GM20000 (cell line): ENCODE data around the gene ARMH1.

Source experiments
- DNase-seq: peaks from one replicate; pipeline ENCODE4 v3.0.0; 2012; ENCODE audit warnings: low spot score
- TF ChIP-seq, protein P1 (sequence below): IDR thresholded peaks from 2 replicates; pipeline ENCODE4 v1.5.1; 2012; ENCODE audit warnings: mild to moderate bottlenecking, control low read depth; ENCODE audit errors: extremely low read depth, missing control alignments

The ARMH1 gene

DNA sequence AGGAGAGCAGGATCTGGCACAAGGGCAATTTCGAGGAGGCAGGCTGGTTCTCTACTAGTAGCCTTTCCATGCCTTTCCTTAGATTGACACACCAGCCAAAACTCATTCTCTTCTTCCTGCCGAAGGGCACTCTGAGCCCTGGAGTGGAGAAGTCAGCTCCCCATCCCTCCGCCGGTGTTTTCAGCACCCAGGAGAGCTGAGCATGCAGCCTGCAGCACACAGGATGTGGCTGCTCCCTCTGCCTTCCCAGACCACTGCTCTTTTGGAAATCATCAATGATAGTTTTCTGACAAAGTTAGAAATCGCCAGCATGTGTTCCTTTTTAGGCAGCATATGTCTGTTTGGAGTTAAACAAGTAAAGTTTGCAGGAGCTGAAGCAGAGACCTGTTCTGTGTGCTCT, 44.8 kb downstream of the ARMH1 start:
- DNase-seq = no peak
- TF ChIP-seq, protein P1, sequence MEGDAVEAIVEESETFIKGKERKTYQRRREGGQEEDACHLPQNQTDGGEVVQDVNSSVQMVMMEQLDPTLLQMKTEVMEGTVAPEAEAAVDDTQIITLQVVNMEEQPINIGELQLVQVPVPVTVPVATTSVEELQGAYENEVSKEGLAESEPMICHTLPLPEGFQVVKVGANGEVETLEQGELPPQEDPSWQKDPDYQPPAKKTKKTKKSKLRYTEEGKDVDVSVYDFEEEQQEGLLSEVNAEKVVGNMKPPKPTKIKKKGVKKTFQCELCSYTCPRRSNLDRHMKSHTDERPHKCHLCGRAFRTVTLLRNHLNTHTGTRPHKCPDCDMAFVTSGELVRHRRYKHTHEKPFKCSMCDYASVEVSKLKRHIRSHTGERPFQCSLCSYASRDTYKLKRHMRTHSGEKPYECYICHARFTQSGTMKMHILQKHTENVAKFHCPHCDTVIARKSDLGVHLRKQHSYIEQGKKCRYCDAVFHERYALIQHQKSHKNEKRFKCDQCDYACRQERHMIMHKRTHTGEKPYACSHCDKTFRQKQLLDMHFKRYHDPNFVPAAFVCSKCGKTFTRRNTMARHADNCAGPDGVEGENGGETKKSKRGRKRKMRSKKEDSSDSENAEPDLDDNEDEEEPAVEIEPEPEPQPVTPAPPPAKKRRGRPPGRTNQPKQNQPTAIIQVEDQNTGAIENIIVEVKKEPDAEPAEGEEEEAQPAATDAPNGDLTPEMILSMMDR = no peak

DNA sequence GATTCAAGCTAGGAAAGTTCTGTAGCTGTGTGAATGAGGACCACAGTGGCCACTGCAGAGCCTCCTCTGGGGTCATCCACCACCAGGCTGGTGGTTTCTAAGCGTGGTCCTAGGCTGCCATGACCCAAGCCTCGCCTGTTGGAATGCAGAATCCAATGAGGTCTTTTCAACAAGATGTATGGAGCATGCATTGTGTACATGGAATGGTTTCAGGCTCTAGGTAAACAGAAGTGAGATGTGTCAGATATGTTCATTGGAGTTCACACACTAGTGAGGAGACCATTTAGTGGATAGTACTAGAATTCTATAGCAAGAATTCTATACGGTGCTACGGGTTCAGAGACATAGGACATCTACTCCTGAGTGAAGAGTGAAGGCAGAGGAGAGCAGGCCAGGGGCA, 45.8 kb downstream of the ARMH1 start:
- no peak for DNase-seq

DNA sequence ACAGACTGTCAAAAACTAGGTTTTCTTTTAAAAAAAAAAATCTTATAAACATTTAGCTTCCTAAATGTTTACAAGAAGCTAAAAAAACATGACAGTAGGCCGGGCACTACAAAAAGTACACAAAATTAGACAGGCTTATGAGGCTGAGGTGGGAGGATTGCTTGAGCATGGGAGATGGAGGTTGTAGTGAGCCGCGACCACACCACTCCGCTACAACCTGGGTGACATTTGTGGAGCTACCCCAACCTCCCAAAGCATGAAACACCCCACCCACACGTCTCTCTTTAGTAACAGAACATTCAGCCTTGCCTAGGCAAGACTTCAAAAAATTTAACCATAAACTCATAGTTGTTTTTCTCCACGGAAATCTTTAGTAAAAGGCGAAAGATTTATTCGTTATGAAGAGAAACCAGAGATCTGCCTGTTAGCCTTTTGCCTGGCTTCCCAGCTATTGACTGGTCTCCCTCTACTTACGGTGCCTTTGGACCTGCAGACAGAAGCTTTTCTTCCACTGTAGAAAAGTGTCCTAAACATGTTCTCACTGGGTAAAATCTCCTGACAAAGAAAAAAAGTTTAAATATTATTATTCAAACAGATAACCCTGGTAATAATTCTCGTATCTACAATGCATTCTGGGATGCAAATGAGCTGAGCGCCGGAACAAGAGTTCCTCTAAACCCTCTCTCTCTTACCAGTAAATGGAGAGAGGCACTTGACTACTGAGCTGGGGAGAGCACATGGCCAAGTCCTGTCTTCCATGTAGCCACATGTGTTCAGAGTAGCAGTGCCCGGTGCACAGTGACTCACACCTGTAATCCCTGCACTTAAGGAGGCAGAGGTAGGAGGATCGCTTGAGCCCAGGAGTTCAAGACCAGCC, 47.2 kb downstream of the ARMH1 start:
- TF ChIP-seq, protein P1 = no peak
- DNase-seq = peak; percentile 86

More for the DNA sequence above, 45.8 kb downstream of the ARMH1 start:
- TF ChIP-seq, protein P1 = no peak

DNA sequence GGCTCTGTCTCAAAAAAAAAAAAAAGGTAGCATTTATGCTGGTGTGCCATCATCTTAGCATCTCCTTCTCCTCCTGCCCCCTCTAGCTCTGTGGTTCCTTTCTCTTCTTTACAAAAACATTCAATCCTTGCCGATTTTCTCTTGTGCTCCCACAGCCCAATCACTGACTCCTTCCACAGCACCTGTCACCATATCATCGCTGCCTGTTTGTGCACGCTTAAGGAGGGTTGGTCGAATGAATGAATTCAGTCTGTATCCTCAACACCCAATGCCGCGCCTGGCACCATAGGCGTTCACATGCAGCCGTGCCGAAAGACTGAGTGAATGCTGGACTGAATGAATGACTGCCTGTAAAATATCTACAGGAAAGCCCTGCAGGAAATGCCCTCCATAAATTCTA, 48.5 kb downstream of the ARMH1 start:
- TF ChIP-seq, protein P1 = no peak
- peak; percentile 41 for DNase-seq

DNA sequence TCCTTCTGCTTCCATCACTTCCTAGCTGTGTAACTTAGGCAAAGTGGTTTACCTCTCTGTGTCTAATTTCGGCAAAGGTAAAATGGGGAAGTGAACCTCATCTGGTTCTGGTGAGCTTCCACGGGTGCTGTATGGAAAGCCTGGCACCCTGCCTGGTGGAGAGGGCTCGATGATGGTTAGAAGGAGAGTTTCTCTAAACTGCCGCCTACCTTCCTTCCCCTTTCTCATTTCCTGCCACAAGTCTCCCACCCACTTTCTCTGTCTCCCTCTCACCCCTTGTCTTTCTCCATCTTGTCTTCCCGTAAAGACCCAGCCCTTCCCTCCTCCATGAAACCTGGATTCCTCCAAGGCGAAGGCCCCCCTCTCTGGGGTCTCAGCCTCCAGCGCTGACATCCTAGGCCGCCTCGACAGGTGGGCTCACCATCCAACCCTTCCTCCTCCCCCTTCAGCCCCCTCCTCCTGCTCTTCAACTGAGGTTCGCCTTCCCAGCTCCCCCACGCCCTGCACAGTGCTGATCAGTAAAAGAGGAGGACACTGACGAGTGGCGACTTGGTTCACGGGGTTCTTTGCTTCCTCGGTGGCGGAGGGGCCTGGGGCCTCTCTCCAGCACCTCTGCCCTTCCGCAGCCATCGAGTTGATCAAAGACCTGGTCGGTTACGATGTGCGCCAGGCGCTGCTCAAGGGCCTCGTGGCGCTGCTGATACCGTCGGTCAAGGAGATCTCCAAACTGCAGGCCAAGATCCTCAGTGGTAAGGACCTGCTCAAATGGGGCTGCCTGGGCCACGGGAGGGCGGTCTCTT, 49.2 kb downstream of the ARMH1 start:
- peak; percentile 78 for DNase-seq
- TF ChIP-seq, protein P1 = no peak

DNA sequence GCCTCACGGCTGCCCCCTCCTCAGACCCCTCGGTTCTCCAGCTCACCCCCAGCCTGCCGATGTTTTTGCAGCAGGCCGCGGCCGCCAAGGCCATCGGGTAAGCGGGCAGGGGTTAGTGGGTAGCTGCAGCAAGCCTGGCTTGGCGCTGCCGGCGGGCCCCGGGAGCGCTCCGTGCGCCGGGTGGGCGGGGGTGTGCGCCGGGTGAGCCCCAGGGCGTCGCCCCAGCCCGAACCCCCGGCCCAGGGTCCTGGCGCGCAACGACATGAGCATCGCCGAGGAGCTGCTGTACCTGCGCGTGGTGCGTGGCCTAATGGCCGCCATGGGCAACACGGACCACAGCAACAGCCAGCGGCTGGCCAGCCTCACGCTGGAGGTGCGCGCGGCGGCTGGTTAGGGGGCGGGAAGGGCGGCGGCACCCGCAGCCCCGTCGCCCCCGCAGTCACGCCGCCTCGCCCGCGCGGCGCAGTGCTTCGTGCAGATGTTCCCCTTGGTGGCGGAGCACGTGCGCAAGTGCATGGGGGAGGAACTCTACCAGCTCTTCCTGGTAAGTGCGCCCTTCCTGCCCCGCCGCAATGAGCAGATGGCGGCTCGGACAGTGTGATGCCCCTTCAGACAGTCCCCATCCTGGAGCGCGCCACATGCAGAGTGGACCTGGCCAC, 49.9 kb downstream of the ARMH1 start:
- DNase-seq = no peak
- TF ChIP-seq, protein P1 = no peak
